GM12873 (cell line): ENCODE data around the gene C14orf93.

ENCODE experiments used
- CTCF ChIP-seq: IDR thresholded peaks from 2 replicates; pipeline ENCODE4 v1.5.1; 2012; ENCODE audit warnings: low read depth, mild to moderate bottlenecking, moderate library complexity, low read length, control low read depth; ENCODE audit not compliant: insufficient read depth; ENCODE audit errors: missing control alignments

The C14orf93 gene

GRCh38 chr14:23009939-23010726, at the start of gene C14orf93:
TSS of gene C14orf93 (minus strand) at chr14:23010143. CDS start at chr14:22999023, 11,120 bp downstream.
- no peak for TF ChIP-seq CTCF

GRCh38 chr14:23058654-23059504, 48.9 kb upstream of the C14orf93 start:
- TF ChIP-seq CTCF: no peak

- peak; percentile 96 for TF ChIP-seq CTCF
These were observed 48.1 kb upstream of the C14orf93 start for GRCh38 chr14:23057757-23058653.

GRCh38 chr14:23056956-23057756, 47.2 kb upstream of the C14orf93 start, which contains the start of gene CDH24:
TSS of gene CDH24 (minus strand) at chr14:23057520. CDS start at chr14:23055733, 1,787 bp downstream.
- TF ChIP-seq CTCF: no peak

GRCh38 chr14:23056145-23056955, 46.4 kb upstream of the C14orf93 start:
- TF ChIP-seq CTCF: peak; percentile 93

GRCh38 chr14:23055621-23056144, 45.7 kb upstream of the C14orf93 start:
- peak; percentile 4 for TF ChIP-seq CTCF
